Activated CD8-positive, alpha-beta memory T cell treated with anti-CD3 and anti-CD28 coated beads for 1 hour (primary cell): ENCODE data around the gene P2RX2.
"Not testable (repeated sequence)": the region's sequence is repeated elsewhere in the genome, so short reads cannot be mapped to it uniquely, and the experiment has no call there.

Experiments used
- DNase-seq, 2 donors: peaks; one replicate each; pipeline ENCODE4 v3.0.0-alpha.2; 2020; ENCODE audit warnings: low read depth in 1 of 2; ENCODE audit errors: extremely low read depth in 1 of 2

The P2RX2 gene

DNA sequence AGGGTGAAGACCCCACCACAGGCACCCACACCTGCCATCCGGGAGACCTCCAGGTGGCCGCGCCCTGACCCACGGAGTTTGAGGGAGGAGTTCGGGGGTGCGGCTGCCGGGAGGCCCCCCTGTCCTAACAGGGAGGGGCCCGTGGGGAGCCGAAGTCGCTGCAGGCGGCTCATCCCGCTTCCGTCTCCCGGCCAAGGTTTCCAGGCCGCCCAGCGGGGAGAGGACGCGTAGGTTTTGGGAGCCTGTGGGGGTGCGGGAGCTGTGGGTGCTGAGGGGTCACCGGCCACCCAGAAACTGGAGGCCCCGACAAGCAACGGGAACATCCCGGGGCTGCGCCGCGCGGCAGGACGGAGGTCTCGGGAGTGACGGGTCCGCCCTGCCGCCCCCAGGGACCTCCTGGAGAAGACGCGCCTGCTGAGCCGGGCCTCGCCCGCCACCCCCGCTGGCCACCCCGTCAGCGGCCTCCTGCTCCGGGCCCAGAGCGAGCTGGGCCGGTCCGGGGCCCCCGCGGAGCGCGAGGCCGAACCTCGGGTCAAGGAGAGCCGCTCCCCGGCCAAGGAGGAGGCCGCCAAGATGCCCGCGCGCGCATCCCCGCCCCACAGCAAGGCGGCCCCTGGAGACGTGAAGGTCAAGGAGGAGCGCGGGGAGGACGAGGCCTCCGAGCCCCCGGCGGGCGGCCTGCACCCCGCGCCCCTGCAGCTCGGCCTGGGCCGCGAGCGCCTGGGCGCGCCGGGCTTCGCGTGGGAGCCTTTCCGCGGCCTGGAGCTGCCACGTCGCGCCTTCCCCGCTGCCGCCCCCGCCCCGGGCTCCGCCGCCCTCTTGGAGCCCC, 35.8 kb upstream of the P2RX2 start:
- DNase-seq = no peak

DNA sequence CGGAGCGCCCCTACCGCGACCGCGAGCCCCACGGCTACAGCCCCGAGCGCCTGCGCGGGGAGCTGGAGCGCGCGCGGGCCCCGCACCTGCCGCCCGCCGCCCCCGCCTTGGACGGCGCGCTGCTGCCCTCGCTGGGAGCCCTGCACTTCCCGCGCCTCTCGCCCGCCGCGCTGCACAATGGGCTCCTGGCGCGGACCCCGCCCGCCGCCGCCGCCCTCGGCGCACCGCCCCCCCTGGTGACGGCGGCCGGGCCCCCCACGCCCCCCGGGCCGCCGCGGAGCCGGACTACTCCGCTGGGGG, 35.2 kb upstream of the P2RX2 start:
- no peak for DNase-seq

DNA sequence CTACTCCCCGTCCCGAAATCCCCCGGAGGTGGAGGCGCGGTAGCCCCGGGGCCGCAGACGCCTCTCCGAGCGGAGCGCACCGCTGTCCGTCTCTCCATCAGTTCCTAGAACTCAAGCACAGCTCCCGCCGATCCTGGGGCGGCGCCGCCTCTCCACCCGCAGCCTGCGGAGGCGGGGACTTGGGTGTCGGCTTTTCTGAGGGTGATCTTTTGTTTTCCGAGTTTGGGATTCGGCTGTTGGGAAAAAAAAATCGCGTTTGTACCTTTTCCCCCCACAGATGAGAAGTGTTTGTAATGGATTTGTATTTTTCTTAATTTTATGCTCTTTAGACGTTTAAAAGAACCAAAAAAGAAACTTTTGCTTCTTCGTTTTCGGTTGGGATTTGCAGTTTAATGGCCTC, 34.8 kb upstream of the P2RX2 start:
- no peak for DNase-seq

DNA sequence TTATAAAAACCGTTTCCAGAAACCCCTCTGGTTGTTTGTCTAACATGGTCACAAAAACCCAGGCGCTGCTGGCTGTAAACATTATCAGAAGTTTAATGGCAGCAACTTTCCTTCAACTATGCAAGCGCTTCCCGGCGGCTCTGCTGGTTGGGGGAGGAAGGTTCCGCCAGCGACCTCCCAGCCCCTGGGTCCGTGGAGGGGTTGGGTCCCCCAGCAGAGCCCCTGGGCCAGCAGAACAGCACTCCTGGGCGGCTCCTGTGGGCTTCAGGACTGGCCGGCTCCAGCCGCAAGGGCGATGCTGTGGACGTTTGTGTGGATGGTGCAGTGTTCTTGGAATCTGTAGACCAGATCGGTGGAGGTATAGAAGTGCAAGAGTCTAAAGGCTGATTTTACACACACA, 34.1 kb upstream of the P2RX2 start:
- no peak for DNase-seq

DNA sequence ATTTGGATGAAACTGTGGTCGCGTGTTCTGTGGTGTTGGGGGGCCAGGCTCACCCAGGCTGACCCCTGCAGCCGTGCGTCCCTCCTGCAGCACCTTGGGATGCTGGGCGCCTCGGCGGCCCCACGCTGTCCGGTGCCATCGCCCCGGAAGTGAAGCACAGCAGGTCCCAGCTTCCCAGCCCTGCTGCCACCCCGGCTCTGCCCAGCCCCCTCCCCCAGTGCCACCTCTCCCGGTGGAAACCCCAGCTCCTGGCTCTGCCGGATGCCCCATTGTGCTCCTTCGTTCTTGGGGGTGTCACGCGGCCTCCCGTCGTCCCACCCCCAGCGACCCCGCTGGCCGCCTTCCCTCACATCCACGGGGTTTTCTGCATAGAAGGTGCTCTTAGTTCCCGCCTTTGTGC, 33.4 kb upstream of the P2RX2 start:
- no peak for DNase-seq

DNA sequence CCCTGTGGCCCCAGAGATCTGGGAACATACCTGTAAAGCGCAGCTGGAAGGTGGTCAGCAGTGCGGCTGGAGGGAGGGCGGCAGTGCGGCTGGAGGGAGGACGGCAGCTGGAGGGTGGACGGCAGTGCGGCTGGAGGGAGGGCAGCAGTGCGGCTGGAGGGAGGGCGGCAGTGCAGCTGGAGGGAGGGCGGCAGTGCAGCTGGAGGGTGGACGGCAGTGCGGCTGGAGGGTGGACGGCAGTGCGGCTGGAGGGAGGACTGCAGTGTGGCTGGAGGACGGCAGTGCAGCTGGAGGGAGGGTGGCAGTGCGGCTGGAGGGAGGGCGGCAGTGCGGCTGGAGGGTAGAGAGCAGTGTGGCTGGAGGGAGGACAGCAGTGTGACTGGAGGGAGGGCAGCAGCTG, 31.6 kb upstream of the P2RX2 start:
- no peak for DNase-seq

DNA sequence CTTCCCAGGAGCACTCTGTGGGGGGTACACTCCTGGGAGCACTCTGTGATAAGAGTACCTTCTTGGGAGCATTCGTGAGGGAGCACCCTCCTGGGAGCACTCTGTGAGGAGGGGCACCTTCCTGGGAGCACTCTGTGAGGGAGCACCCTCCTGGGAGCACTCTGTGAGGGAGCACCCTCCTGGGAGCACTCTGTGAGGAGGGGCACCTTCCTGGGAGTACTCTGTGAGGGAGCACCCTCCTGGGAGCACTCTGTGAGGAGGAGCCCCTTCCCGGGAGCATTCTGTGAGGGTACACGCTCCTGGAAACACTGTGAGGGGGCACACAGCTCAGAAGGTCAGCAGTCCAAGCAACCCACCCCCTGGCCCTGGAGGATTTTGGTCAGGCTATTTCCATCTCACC, 30.8 kb upstream of the P2RX2 start:
- no peak for DNase-seq

DNA sequence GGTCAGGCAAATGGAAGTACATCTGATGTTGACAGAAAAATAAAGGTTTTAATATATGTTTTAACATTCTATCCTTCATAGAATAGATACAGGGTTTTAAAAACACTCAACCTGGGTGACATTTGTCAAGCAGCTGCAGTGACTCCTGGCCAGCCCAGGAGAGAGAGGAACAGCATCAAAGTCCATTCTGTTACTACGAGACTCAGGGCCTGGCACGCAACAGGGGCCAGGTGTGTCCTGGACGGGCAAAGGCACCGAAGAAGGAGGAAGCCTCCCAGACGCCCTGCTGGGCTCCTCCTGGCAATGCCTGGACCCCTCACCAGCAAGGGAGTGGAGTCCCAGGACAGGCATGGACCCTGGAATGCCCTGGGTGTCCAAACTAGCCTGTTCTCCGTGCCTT, 30.3 kb upstream of the P2RX2 start:
- DNase-seq = no peak

DNA sequence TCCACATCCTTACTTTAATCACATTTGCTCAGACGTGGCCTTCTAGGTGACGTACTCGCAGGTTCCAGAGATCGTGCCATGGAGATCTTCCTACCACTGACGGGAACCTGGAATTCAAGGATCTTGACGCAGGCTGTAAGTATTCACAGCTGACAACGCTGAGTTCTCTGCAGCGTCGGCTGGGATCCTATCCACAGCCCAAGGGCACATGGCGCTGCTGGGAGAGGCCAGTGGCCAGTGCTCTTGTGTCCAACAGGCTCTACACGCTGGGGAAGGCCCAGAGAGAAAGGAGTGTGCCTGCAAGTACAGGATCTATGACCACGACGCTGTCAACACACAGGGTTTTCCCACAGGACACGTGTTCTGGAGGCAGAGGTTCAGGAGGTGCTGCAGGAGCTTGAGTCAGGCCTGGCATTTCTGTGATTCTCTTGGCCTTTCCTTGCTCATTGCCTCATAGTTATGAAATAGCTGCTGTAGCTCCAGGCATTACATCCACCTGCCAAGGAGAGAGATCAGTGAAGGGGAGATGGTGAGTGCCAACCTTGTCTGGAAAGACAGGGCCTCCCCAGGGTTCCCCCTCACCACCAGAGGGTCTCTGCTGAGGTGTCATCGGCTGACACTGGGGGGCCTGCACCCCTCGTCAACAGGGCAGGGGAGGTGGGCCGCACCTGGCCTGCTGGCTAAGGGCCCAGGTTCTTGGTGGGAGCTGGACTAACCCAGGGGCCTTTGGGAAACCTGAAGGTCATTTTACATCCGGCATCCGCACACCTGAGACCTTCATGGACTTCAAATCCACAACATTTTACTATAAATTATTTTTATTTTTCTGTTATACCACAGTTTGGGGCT, 29.5 kb upstream of the P2RX2 start:
- DNase-seq = no peak

DNA sequence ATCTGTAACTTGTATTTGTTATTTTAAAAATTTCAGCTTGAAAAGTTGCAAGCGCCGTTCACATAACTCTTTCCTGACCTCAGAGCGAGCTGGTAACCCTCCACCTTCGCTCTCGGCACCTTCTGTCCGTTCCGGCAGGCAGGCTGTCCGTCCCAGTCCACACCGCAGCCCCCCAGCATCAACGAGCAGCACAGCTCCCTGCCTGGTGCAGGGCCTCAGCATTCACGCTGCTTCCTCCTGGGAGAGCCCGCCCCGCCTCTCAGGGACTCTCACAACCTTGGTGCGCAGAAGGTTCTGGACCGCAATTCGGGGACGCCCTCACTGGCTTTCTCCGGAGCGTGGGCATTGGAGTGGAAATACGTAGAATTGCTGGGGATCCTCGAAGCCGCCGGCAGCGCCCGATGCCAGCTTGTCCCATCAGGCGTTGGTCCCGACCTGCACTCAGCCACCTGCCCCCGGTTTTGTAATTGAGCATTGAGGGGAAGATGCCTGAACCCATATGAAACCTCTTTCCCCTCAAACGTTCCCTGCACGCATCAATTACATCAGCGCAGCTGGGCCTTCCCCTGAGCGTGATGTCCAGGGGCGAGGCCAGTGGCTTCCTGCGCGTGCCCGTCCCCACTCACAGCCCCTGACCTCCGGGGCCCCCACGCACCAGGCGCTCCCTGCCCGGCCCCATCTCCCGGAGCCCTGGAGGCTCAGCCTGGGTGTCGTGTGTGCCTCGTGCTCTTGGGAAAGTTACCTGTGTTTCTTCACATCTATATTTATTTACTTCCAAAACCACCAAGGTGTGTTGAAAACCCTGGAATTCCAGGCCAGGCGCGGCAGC, 27.3 kb upstream of the P2RX2 start:
- DNase-seq = no peak

DNA sequence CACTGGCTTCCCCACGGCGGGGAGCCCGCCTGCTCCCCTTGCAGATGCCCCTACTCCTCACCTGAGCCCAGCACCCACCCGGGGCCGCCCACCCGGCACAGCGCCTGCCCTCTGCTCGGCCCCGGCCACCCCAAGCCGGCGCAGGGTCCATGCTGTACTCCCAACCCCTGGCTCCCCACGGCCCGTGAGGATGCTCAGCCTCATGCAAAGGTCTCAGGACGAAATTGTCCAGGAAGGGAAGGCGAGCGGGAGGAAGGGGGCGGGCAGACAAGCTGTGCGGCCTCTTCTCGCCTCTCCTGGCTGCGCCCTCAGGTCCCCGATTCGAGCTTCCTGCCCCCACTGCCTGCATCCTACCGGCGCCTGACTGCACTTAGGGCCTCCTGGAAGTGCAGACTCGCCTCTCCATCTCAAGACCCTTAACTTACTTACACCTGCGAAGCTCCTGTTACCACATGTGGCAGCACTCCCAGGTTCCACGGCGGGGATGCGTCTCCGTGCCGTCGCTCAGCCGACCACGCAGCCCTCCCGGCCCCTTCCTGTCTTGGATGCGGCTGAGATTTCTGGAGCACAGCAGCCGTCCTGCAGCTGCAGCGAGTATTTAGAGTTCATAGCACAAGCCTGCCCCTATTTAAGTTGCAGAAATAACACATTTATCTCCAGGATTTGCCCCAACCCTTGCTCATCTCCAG, 26.1 kb upstream of the P2RX2 start:
- DNase-seq = no peak

DNA sequence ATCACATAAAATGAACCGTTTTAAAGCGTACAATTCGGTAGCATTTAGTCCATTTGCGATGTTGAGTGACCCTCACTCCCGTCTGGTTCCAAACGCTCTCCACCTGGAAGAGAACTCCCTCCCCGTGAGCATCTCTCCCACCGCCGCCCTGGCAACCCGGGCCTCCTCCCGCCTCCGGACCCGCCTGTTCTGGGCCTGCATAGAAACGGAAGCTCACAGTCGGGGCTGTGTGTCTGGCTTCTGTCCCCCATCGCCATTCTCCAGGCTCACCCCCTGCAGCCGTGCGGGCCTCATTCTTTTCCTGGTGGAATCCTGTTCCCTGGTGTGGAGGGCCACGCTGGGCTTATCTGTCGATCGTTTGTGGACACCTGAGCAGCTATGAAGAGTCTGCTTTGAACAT, 25.5 kb upstream of the P2RX2 start:
- no peak for DNase-seq

DNA sequence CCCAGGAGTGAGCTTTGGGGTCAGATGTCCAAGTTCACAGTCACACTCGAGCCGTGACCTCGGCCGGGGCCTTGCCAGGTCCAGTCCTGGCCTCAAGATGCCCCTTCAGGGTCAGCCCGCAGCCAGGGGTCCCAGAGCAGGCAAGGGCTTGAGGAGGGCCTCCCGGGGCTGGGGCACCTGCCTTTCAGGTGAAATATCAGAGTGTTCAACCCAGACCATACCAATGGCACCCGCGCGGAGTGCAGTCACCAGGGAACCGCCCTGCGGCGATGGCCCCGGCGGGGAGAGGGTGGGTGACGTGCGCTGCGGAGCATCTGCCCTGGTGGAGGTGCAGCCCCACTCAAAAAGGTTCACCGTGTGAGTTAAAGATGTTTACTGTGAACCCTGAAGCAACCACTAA, 25.1 kb upstream of the P2RX2 start:
- no peak for DNase-seq

DNA sequence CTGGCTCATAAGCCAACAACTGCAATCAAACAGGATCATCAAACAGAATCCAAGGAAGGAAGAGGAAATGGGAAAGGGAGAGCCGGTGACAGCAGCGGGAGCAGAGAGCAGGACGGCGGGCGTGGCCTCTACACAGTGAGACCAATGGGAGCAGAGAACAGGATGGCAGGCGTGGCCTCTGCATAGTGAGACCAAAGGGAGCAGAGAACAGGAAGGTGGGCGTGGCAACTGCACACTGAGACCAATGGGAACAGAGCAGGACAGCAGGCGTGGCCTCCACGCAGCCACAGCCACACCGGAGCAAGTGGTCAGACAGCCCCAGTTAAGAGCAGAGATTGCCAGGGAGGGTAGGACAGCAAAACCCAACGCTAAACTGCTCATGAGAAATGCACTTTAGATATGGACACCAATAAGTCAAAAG, 24.6 kb upstream of the P2RX2 start:
- no peak for DNase-seq

DNA sequence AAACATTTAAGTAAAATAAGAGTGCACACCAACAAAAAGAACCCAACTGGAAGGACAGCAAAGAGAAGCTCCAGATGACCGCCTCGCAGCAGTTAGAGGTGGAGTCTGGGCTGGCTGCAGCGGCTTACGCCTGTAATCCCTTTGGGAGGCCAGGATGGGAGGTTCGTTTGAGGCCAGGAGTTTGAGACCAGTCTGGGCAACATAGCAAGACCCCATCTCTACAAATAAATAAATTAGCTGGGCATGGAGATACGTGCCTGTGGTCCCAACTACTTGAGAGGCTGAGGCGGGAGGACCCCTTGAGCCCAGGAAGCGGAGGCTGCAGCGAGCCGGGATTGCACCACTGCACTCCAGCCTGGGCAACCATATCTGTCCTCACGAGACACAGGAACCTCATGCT, 23.4 kb upstream of the P2RX2 start:
- no peak for DNase-seq

DNA sequence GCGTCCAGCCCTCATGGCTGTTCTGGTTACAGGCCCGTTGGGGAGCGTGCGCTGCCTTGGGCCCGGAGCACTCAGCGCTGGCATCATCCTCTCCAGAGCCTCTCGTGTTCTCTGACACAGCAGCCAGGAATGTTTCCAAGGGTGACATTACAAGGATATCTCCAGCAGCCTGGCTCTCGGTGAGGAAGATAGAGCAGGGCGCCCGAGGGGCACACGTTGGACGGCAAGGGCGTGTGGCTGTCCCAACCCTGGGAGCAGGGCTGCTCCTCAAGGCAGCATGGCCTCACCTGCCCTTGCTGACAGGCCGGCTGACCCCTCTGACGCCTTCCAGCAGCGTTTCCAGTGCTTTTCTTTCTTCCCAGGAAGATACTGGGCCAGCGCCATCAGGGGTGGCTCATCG, 22.6 kb upstream of the P2RX2 start:
- no peak for DNase-seq

DNA sequence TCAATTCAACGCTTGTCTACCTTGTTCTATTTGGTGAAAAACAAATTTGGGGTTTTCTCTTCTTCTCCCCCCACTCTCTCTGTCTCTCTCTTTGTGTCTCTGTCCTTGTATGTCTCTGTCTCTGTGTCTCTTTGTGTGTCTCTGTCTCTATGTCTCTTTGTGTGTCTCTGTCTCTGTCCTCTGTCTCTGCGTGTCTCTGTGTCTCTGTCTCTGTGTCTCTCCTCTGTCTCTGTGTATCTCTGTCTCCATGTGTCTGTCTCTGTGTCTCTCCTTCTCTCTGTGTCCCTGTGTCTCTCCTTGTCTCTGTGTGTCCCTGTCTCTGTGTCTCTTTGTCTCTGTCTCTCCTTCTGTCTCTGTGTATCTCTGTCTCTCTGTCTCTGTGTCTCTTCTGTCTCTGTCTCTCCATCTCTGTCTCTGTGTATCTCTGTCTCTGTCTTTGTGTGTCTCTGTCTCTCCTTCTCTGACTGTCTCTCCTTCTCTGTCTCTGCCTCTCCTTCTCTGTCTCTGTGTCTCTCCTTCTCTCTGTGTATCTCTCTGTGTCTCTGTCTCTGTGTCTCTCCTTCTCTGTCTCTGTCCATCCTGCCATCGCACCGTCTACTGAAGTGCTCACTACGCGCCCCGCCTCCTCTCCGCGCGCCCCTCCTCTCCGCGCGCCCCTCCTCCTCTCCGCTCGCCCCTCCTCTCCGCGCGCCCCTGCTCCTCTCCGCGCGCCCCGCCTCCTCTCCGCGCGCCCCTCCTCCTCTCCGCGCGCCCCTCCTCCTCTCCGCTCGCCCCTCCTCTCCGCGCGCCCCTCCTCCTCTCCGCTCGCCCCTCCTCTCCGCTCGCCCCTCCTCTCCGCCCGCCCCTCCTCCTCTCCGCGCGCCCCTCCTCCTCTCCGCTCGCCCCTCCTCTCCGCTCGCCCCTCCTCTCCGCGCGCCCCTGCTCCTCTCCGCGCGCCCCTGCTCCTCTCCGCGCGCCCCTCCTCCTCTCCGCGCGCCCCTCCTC, 21.0 kb upstream of the P2RX2 start:
- no peak for DNase-seq

DNA sequence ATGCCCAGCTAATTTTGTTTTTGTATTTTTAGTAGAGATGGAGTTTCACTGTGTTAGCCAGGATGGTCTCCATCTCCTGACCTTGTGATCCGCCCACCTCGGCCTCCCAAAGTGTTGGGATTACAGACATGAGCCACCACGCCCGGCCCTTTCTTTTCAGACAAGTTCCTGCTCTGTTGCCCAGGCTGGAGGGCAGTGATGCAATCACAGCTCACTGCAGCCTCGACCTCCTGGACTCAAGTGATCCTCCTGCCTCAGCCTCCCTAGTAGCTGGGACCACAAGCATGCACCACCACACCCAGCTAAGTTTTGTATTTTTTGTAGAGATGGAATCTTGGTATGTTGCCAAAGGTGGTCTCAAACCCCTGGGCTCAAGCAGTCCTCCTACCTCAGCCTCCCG, 19.1 kb upstream of the P2RX2 start:
- not testable (repeated sequence) for DNase-seq

DNA sequence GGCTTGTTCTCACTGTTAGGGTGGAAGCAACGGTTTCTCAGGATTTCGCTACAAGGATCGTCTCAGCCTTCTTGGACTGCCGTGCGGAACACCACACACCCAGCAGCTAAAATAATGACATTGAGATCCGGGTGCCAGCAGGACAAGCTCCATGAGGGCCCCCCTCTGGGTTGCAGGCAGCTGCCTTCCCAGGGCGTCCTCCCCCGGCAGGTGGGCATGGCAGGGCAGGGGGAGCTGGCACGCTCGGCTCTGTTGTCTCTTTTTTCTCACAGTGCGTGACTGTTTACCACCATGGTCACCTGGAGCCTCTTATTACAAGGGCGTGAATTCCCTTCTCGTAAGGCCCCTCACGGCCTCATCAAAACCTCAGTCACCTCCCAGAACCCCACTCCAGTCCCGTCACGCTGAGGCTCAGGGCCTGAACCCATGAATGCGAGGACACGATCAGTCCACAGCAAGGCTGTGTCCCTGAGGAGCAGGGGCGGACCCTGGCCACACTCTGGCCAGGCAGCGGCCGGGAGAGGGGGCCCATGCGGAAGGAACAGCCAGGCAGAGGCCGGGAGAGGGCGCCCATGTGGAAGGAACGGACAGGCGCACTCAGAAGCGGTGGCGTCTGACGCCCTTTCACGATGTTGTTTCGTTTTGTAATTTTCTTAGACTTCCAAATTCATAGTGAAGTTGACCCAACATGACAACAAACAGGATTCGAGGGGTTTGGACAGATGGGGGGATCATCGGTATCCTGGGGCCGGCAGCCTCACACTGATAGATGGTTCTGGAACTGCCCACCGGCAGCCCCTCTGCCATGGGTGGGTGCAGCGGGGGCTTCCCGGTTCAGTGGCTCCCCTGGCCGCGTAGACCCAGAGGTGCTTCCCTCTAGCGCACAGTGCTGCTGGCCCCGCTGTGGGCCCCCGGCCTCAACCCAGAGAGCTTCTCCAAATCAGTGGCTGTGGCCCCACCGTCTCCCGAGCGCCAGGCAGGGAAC, 18.2 kb upstream of the P2RX2 start:
- DNase-seq = no peak
